IMR-90 (cell line): ENCODE results near the gene PLEKHG5. TPM values are rescaled to one million over a fixed set of nuclear protein-coding genes. Genes with fewer than 3 reads are reported as not detected.

Experiments
- ATAC-seq: fragments of 200-7000 bp; cut with Tn5 transposase; 2 replicates; pipeline ENCODE4 v1.9.1; 2020; ENCODE audit warnings: low read depth, mild to moderate bottlenecking, moderate library complexity
- BruUV-seq: library from RNA; stranded (reverse); fragments of 400-500 nt; replicated peaks from 2 replicates; lab custom pipeline; 2021; lab: Mats Ljungman, UMichigan
- CTCF ChIA-PET: fragments of 300-600 bp; formaldehyde crosslinking; extraction: SDS; loops from one replicate; lab custom pipeline; 2021; ENCODE audit warnings: antibody characterized with exemption; lab: Yijun Ruan, JAX
- POLR2A ChIA-PET: fragments of 300-600 bp; sonication (Branson Sonifier 250); formaldehyde crosslinking; loops from one replicate; lab custom pipeline; 2022; ENCODE audit warnings: antibody characterized with exemption; ENCODE audit not compliant: unreplicated experiment; lab: Charles Lee
- DNase-seq: peaks from one replicate; pipeline ENCODE4 v3.0.0; 2013
- H2AFZ ChIP-seq: replicated peaks from 2 replicates; pipeline ENCODE3; 2013; ENCODE audit warnings: low read length, mild to moderate bottlenecking; ENCODE audit not compliant: poor library complexity
- H2AK5ac ChIP-seq: 2 replicates; pipeline ENCODE4 v1.6.1; 2013; ENCODE audit warnings: low read depth, low read length, inconsistent platforms
- H2AK9ac ChIP-seq: replicated peaks from 2 replicates; pipeline ENCODE3; 2013; ENCODE audit warnings: mild to moderate bottlenecking, low read depth, low read length, moderate library complexity; ENCODE audit not compliant: poor library complexity
- H2BK120ac ChIP-seq: 2 replicates; pipeline ENCODE4 v1.6.1; 2013; ENCODE audit warnings: low read depth, low read length, inconsistent platforms
- H2BK15ac ChIP-seq: 3 replicates; pipeline ENCODE4 v1.6.1; 2013; ENCODE audit warnings: low read depth, low read length, inconsistent platforms
- H2BK20ac ChIP-seq: 2 replicates; pipeline ENCODE4 v1.6.1; 2013; ENCODE audit warnings: low read depth, mild to moderate bottlenecking, inconsistent platforms, low read length, moderate library complexity
- H2BK5ac ChIP-seq: 2 replicates; pipeline ENCODE4 v1.6.1; 2013; ENCODE audit warnings: mild to moderate bottlenecking, low read depth, low read length, inconsistent platforms; ENCODE audit not compliant: poor library complexity, severe bottlenecking
- H3K14ac ChIP-seq: replicated peaks from 2 replicates; pipeline ENCODE4 v1.6.1; 2013; ENCODE audit warnings: low read depth, low read length, inconsistent platforms
- H3K18ac ChIP-seq: 2 replicates; pipeline ENCODE4 v1.6.1; 2013; ENCODE audit warnings: low read depth, low read length, control low read depth
- H3K23ac ChIP-seq: 2 replicates; pipeline ENCODE4 v1.6.1; 2013; ENCODE audit warnings: low read depth, low read length, inconsistent platforms
- H3K27ac ChIP-seq: 2 replicates; pipeline ENCODE4 v1.5.1; 2013; ENCODE audit warnings: mild to moderate bottlenecking, control low read depth, low read length; ENCODE audit not compliant: insufficient read depth
- H3K27me3 ChIP-seq: 2 replicates; pipeline ENCODE4 v1.6.1; 2013; ENCODE audit warnings: low read length; ENCODE audit not compliant: control insufficient read depth, insufficient read depth
- H3K36me3 ChIP-seq: 2 replicates; pipeline ENCODE4 v1.6.1; 2013; ENCODE audit warnings: low read length, mixed read lengths; ENCODE audit not compliant: control insufficient read depth, insufficient read depth
- H3K4ac ChIP-seq: 2 replicates; pipeline ENCODE4 v1.6.1; 2013; ENCODE audit warnings: low read depth, low read length, inconsistent platforms
- H3K4me1 ChIP-seq: 2 replicates; pipeline ENCODE4 v1.6.1; 2013; ENCODE audit warnings: low read length, mixed read lengths; ENCODE audit not compliant: control insufficient read depth, insufficient read depth
- H3K4me2 ChIP-seq: 2 replicates; pipeline ENCODE4 v1.6.1; 2013; ENCODE audit warnings: low read depth, mild to moderate bottlenecking, control low read depth, low read length, moderate library complexity
- H3K4me3 ChIP-seq: 2 replicates; pipeline ENCODE4 v1.5.1; 2013; ENCODE audit warnings: low read depth, mild to moderate bottlenecking, control low read depth, low read length, moderate library complexity; ENCODE audit not compliant: insufficient read depth
- H3K56ac ChIP-seq: 2 replicates; pipeline ENCODE4 v1.6.1; 2013; ENCODE audit warnings: low read length, inconsistent platforms; ENCODE audit not compliant: insufficient read depth; ENCODE audit errors: extremely low read depth
- H3K79me1 ChIP-seq, 2 experiments: 2 replicates each; pipeline ENCODE4 v1.6.1; 2013; ENCODE audit warnings: low read length in 2 of 2, inconsistent platforms in 1 of 2, low read depth in 1 of 2
- H3K9ac ChIP-seq: 2 replicates; pipeline ENCODE4 v1.6.1; 2013; ENCODE audit warnings: low read depth, low read length, control low read depth
- H3K9me1 ChIP-seq: 2 replicates; pipeline ENCODE4 v1.6.1; 2013; ENCODE audit warnings: low read length, inconsistent platforms; ENCODE audit not compliant: insufficient read depth
- H3K9me3 ChIP-seq: 2 replicates; pipeline ENCODE4 v1.6.1; 2013; ENCODE audit warnings: low read length; ENCODE audit not compliant: control insufficient read depth, insufficient read depth
- H4K20me1 ChIP-seq: 2 replicates; pipeline ENCODE4 v1.6.1; 2013; ENCODE audit warnings: low read length, inconsistent platforms; ENCODE audit not compliant: insufficient read depth
- H4K5ac ChIP-seq: 2 replicates; pipeline ENCODE4 v1.6.1; 2013; ENCODE audit warnings: mild to moderate bottlenecking, low read depth, low read length, control low read depth
- H4K8ac ChIP-seq, 2 experiments: 2 replicates each; pipeline ENCODE4 v1.6.1; 2013; ENCODE audit warnings: low read depth in 2 of 2, low read length in 2 of 2, control low read depth in 1 of 2, inconsistent platforms in 1 of 2
- H4K91ac ChIP-seq: 2 replicates; pipeline ENCODE4 v1.6.1; 2013; ENCODE audit warnings: low read depth, low read length, inconsistent platforms; ENCODE audit not compliant: insufficient read depth
- BHLHE40 ChIP-seq: fragments of 150-350 bp; IDR thresholded peaks from 2 replicates; pipeline ENCODE4 v1.6.1; 2016; ENCODE audit warnings: mild to moderate bottlenecking, low read depth, low read length
- CEBPB ChIP-seq: IDR thresholded peaks from 2 replicates; pipeline ENCODE4 v1.6.1; 2012; ENCODE audit warnings: low read depth, low read length, improper control_type of control experiment
- CHD1 ChIP-seq: IDR thresholded peaks from 2 replicates; pipeline ENCODE4 v1.6.1; 2012; ENCODE audit warnings: low read depth, low read length, improper control_type of control experiment
- FOS ChIP-seq: fragments of 150-350 bp; IDR thresholded peaks from 2 replicates; pipeline ENCODE4 v1.6.1; 2016; ENCODE audit warnings: low read depth, low read length
- MAFK ChIP-seq: IDR thresholded peaks from 2 replicates; pipeline ENCODE4 v1.6.1; 2012; ENCODE audit warnings: low read depth, low read length, improper control_type of control experiment
- MAZ ChIP-seq: IDR thresholded peaks from 2 replicates; pipeline ENCODE4 v1.6.1; 2012; ENCODE audit warnings: low read depth, mild to moderate bottlenecking, low read length, improper control_type of control experiment, moderate library complexity, borderline replicate concordance
- MXI1 ChIP-seq: IDR thresholded peaks from 2 replicates; pipeline ENCODE4 v1.6.1; 2012; ENCODE audit warnings: low read depth, mild to moderate bottlenecking, low read length, moderate library complexity, borderline replicate concordance
- POLR2A ChIP-seq: IDR thresholded peaks from 2 replicates; pipeline ENCODE4 v1.6.1; 2012; ENCODE audit warnings: mild to moderate bottlenecking, low read depth, low read length
- RCOR1 ChIP-seq: IDR thresholded peaks from 2 replicates; pipeline ENCODE4 v1.6.1; 2012; ENCODE audit warnings: mild to moderate bottlenecking, low read length, improper control_type of control experiment; ENCODE audit not compliant: insufficient replicate concordance
- RFX5 ChIP-seq: IDR thresholded peaks from 2 replicates; pipeline ENCODE4 v1.8.0; 2012; ENCODE audit warnings: low read depth, mild to moderate bottlenecking, low read length, moderate library complexity
- SMC3 ChIP-seq: fragments of 150-350 bp; IDR thresholded peaks from 2 replicates; pipeline ENCODE4 v1.6.1; 2016; ENCODE audit warnings: low read depth, mild to moderate bottlenecking, antibody characterized with exemption, low read length, moderate library complexity
- WGBS, 2 experiments: methylation state at CpG; one replicate each; pipeline versions ENCODE4 v1.1.5 to v1.1.7; 2013; ENCODE audit warnings: missing lambda C conversion rate in 2 of 2; ENCODE audit not compliant: insufficient read length in 1 of 2; ENCODE audit errors: extremely low coverage in 2 of 2; 5-methylcytosine and 5-hydroxymethylcytosine counted together
- dilution Hi-C: fragments of 300-500 bp; cut with HindIII; formaldehyde crosslinking; loops from one replicate; pipeline ENCODE4 v1.14.3; 2018; ENCODE audit warnings: low sequenced_read_pairs; ENCODE audit not compliant: unreplicated experiment
- in situ Hi-C: fragments of 300-500 bp; cut with MboI; formaldehyde crosslinking; loops from 3 replicates; pipeline ENCODE4 v1.14.3; 2019; ENCODE audit warnings: low sequenced_read_pairs, inconsistent platforms, mixed read lengths
- intact Hi-C: fragments of 100-400 bp; cut with micrococcal nuclease; formaldehyde crosslinking; loops from 2 replicates; pipeline ENCODE4 v1.10.0; 2022
- polyA plus RNA-seq, 3 experiments: library from polyadenylated mRNA; depleted of rRNA; stranded (reverse); fragments of >200 nt; gene quantifications; 2 replicates each; pipeline ENCODE4 v1.2.3, GENCODE V29; 2012; ENCODE audit warnings: low replicate concordance in 1 of 3
- total RNA-seq: library from RNA; depleted of rRNA; stranded (reverse); fragments of >200 nt; gene quantifications from 2 replicates; pipeline ENCODE4 v1.2.3, GENCODE V29; 2012

PLEKHG5 gene
- total and polyA plus RNA-seq, 2 of the 4 experiments (the other 2 are of a cell fraction), result 4.8 to 11.6 TPM

DNA sequence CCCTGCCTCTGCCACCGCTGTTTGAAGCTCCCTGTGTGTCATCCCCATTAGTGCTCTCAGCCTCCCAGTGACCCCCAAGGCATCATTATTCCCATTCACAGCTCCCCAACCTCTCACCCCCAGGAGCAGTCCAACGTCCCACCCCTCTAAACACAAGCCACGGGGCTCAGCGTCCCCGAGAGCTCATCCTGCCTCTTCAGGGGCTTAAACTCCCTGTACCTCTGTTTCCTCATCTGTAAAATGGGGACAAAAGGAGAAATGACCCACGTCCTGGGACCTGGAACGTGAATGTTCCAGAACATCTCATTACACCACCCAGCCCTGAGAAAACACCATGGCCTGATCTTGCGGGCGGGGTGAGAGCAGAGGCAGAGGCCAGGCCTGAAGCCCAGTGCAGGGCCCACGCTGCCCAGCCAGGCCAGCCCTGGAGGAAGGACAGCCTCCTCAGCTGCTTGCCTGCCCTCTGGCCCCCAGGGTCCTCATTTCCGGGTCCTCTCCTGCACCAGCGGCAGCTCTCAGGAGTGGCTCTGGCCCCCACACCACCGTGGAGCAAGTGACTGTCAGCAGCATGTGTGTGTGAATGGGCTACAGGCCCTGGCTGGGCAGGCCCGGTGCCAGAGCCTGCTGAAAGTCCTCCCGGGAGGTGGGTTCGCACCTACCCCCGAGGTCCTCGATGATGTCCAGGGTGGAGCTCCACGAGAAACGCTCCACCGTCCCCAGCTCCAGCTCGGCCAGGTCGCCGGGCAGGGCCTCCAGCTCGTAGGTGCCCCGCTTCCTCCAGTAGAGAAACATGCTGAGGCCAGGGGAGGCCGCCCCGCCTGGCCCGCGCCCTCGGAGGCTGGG lies 14.1 kb upstream of the PLEKHG5 start:
- Histone ChIP-seq H3K4me3 (no peak overlapping the region), H4K20me1 (no peaks in the 10 kb centered on the region), H3K4ac (no peak overlapping the region), H3K4me1 (no peaks in the 10 kb centered on the region; the same call in 1 of the 2 replicates), H3K79me1 (no peaks in the 10 kb centered on the region), H3K27ac (no peak overlapping the region), H4K5ac (no peak overlapping the region), H3K9me1 (no peaks in the 10 kb centered on the region), H2AFZ (no peak overlapping the region), H4K8ac (no peak overlapping the region), H3K27me3 (peaks cover 11% of the 10 kb centered on the region), H3K14ac (no peak overlapping the region), H3K36me3 (no peaks in the 10 kb centered on the region), H3K56ac (no peak overlapping the region), H3K4me2 (no peak overlapping the region), H2AK5ac (no peak overlapping the region), H2BK120ac (no peak overlapping the region), H2BK20ac (no peak overlapping the region), H3K9me3 (no peaks in the 10 kb centered on the region), H2BK15ac (no peak overlapping the region), H4K91ac (no peak overlapping the region), H3K9ac (no peak overlapping the region), H3K23ac (no peak overlapping the region), H2BK5ac (no peak overlapping the region), H2AK9ac (no peak overlapping the region), H3K18ac (no peak overlapping the region)
- WGBS, 2 experiments, result 80% methylated on average over 17 of the region's 31 CpGs; no CpG with 5 or more reads in 1 of the 2 experiments
- ATAC-seq (no peak), DNase-seq (no peak)
- POLR2A ChIA-PET, result no interaction called here
- intact Hi-C loops, result no loop called here
- no peak for TF ChIP-seq POLR2A
- TF ChIP-seq CHD1, result no peak
- TF ChIP-seq RCOR1, result no peak
- no peak for TF ChIP-seq BHLHE40
- no peak for TF ChIP-seq RFX5
- TF ChIP-seq CEBPB, result no peak
- no peak for TF ChIP-seq SMC3
- TF ChIP-seq MAZ, result no peak
- TF ChIP-seq MXI1, result no peak
- TF ChIP-seq FOS, result no peak
- TF ChIP-seq MAFK, result no peak
- no TSS peak for BruUV-seq
- CTCF ChIA-PET, result no interaction called here
- in situ Hi-C loops, result no loop called here
- dilution Hi-C loops, result no loop called here
